HepG2 (cell line): Measurements from ENCODE around the gene SH3D19. TPM values are rescaled to one million over a fixed set of nuclear protein-coding genes. Genes with fewer than 3 reads are reported as not detected.

Source experiments
- ATAC-seq: fragments of 200-7000 bp; cut with Tn5 transposase; 3 replicates; pipeline ENCODE4 v1.9.1; 2020; ENCODE audit warnings: mild to moderate bottlenecking, moderate library complexity
- BruUV-seq: library from RNA; stranded (reverse); fragments of 400-500 nt; replicated peaks from 2 replicates; lab custom pipeline; 2021; lab: Mats Ljungman, UMichigan
- CTCF ChIA-PET: fragments of 300-600 bp; formaldehyde crosslinking; extraction: SDS; loops from one replicate; lab custom pipeline; 2021; ENCODE audit warnings: low total read pairs, inconsistent platforms, low intra/inter-chr PET ratio; lab: Yijun Ruan, JAX
- POLR2A ChIA-PET: fragments of 350-600 bp; sonication (Branson Sonifier 250); formaldehyde crosslinking; loops from one replicate; lab custom pipeline; 2020; ENCODE audit warnings: antibody characterized with exemption, inconsistent platforms; lab: Yijun Ruan, JAX
- DNase-seq: peaks from one replicate; pipeline ENCODE4 v3.0.0-alpha.2; 2015; ENCODE audit warnings: low spot score
- FAIRE-seq: peaks from 3 replicates; lab custom pipeline; 2011; peaks lifted over from hg19 to GRCh38; lab: Jason Lieb, UNC
- H2AFZ ChIP-seq: one replicate; pipeline ENCODE4 v1.6.1; 2011; ENCODE audit warnings: low read length, inconsistent platforms
- H3K27ac ChIP-seq: fragments of 300-600 bp; 3 replicates; pipeline ENCODE4 v1.8.0; 2011; ENCODE audit warnings: mixed run types, mild to moderate bottlenecking, mixed read lengths, low read length, inconsistent platforms; ENCODE audit not compliant: insufficient read depth; ENCODE audit errors: extremely low read length
- H3K27me3 ChIP-seq, 2 experiments: fragments of 200-600 bp in 1 of 2; 2 replicates in 1 of 2; 3 replicates in 1 of 2; pipeline versions ENCODE4 v1.6.0 to v1.8.0; 2011; ENCODE audit warnings: low read length in 2 of 2, mild to moderate bottlenecking in 2 of 2, moderate library complexity in 2 of 2, inconsistent platforms in 1 of 2; ENCODE audit not compliant: insufficient read depth in 2 of 2, control insufficient read depth in 1 of 2
- H3K36me3 ChIP-seq, 2 experiments: fragments of 200-600 bp in 1 of 2; replicated peaks in 1 of 2; 2 replicates in 1 of 2; 3 replicates in 1 of 2; pipeline versions ENCODE4 v1.5.1 to v1.8.0; 2011; ENCODE audit warnings: low read length in 2 of 2, inconsistent platforms in 1 of 2; ENCODE audit not compliant: insufficient read depth in 2 of 2, control insufficient read depth in 1 of 2
- H3K4me1 ChIP-seq: 2 replicates; pipeline ENCODE4 v1.5.1; 2012; ENCODE audit warnings: low read length, inconsistent platforms; ENCODE audit not compliant: insufficient read depth
- H3K4me2 ChIP-seq: 2 replicates; pipeline ENCODE4 v1.6.0; 2011; ENCODE audit warnings: low read depth, low read length, inconsistent platforms
- H3K4me3 ChIP-seq, 3 experiments: fragments of 200-600 bp in 1 of 3; sonication (generic), shearing (Covaris generic) in 1 of 3; replicated peaks in 1 of 3; 2 replicates each; pipeline ENCODE4 v1.5.1; 2011 to 2016; ENCODE audit warnings: low read length in 3 of 3, inconsistent platforms in 2 of 3, low read depth in 2 of 3, mild to moderate bottlenecking in 2 of 3, control low read depth in 1 of 3, mixed read lengths in 1 of 3; ENCODE audit not compliant: insufficient read depth in 1 of 3
- H3K79me2 ChIP-seq: one replicate; pipeline ENCODE4 v1.6.1; 2011; ENCODE audit warnings: low read length, inconsistent platforms; ENCODE audit not compliant: insufficient read depth
- H3K9ac ChIP-seq: 2 replicates; pipeline ENCODE4 v1.6.0; 2011; ENCODE audit warnings: mild to moderate bottlenecking, low read depth, low read length, inconsistent platforms; ENCODE audit not compliant: insufficient read depth
- H3K9me3 ChIP-seq: 2 replicates; pipeline ENCODE4 v1.5.1; 2012; ENCODE audit warnings: mild to moderate bottlenecking, low read length
- H4K20me1 ChIP-seq: 2 replicates; pipeline ENCODE4 v1.6.0; 2011; ENCODE audit warnings: inconsistent platforms, mild to moderate bottlenecking, low read length, moderate library complexity; ENCODE audit not compliant: insufficient read depth
- MEIS2 ChIP-seq: sonication (generic); formaldehyde crosslinking; IDR thresholded peaks from 2 replicates; pipeline ENCODE4 v1.9.0; 2021; ENCODE audit warnings: mild to moderate bottlenecking, missing genetic modification reagents
- PRMT3 ChIP-seq: sonication (generic); formaldehyde crosslinking; IDR thresholded peaks from 2 replicates; pipeline ENCODE4 v1.8.1; 2022; ENCODE audit warnings: low read depth, mild to moderate bottlenecking, moderate library complexity, missing genetic modification reagents, borderline replicate concordance
- TEAD3 ChIP-seq: optimal IDR thresholded peaks from 2 replicates; pipeline ENCODE3; 2016; ENCODE audit warnings: borderline replicate concordance
- ZFP82 ChIP-seq: sonication (generic); formaldehyde crosslinking; IDR thresholded peaks from 2 replicates; pipeline ENCODE4 v1.5.1; 2020; ENCODE audit warnings: mild to moderate bottlenecking, missing genetic modification reagents, borderline replicate concordance
- ZMAT5 ChIP-seq: sonication (generic); formaldehyde crosslinking; IDR thresholded peaks from 2 replicates; pipeline ENCODE4 v1.5.0; 2020; ENCODE audit warnings: mild to moderate bottlenecking, low read depth, missing genetic modification reagents, borderline replicate concordance
- ZNF121 ChIP-seq: sonication (generic); formaldehyde crosslinking; IDR thresholded peaks from 2 replicates; pipeline ENCODE4 v1.5.0; 2020; ENCODE audit warnings: mild to moderate bottlenecking, missing genetic modification reagents
- ZNF317 ChIP-seq: sonication (generic); formaldehyde crosslinking; IDR thresholded peaks from 2 replicates; pipeline ENCODE4 v1.5.0; 2020; ENCODE audit warnings: mild to moderate bottlenecking, missing genetic modification reagents
- ZNF430 ChIP-seq: sonication (generic); formaldehyde crosslinking; IDR thresholded peaks from 2 replicates; pipeline ENCODE4 v1.9.0; 2021; ENCODE audit warnings: mild to moderate bottlenecking, missing genetic modification reagents
- ZNF678 ChIP-seq: sonication (generic); formaldehyde crosslinking; IDR thresholded peaks from 2 replicates; pipeline ENCODE4 v1.4.0; 2020; ENCODE audit warnings: mild to moderate bottlenecking, missing genetic modification reagents
- ZNF768 ChIP-seq: sonication (generic); formaldehyde crosslinking; IDR thresholded peaks from 2 replicates; pipeline ENCODE4 v1.4.0; 2020; ENCODE audit warnings: missing genetic modification reagents
- ZNF792 ChIP-seq: IDR thresholded peaks from 2 replicates; pipeline ENCODE4 v1.6.1; 2016
- WGBS: methylation state at CpG from one replicate; pipeline ENCODE4 v1.1.6; 2017; ENCODE audit warnings: low lambda C conversion rate; 5-methylcytosine and 5-hydroxymethylcytosine counted together
- in situ Hi-C: cut with HindIII; loops from 2 replicates; pipeline ENCODE4 v1.10.0; 2017; ENCODE audit warnings: low pct_unique_long_range_greater_than_20kb; ENCODE audit not compliant: extremely low pct_ligation_motif_present
- intact Hi-C: fragments of 100-400 bp; cut with micrococcal nuclease; formaldehyde crosslinking; loops from one replicate; pipeline ENCODE4 v1.10.0; 2022; ENCODE audit not compliant: unreplicated experiment
- polyA plus RNA-seq, 8 experiments: library from polyadenylated mRNA; depleted of rRNA in 3 of 8; stranded (reverse) in 7 of 8; unstranded in 1 of 8; fragments of >200 nt; fragmentation: Illumina TruSeq in 4 of 8; extraction: Trizol in 4 of 8; gene quantifications; 2 replicates each; pipeline versions ENCODE4 v1.2.1 to v1.2.3, GENCODE V29; 2011 to 2016; ENCODE audit warnings: low read depth in 4 of 8, missing spikeins in 1 of 8, mixed read lengths in 1 of 8; ENCODE audit not compliant: insufficient read depth in 1 of 8
- total RNA-seq, 5 experiments: library from RNA; depleted of rRNA; stranded (reverse); fragments of >200 nt; fragmentation: Illumina TruSeq; extraction: Trizol; gene quantifications; 2 replicates each; pipeline ENCODE4 v1.2.3, GENCODE V29; 2016; ENCODE audit warnings: low read depth in 1 of 5
- TF ChIP-seq, protein P1 (sequence below): sonication (generic); formaldehyde crosslinking; IDR thresholded peaks from 2 replicates; pipeline ENCODE4 v1.4.0; 2020; ENCODE audit warnings: missing genetic modification reagents
- TF ChIP-seq, protein P2 (sequence below): sonication (generic); formaldehyde crosslinking; IDR thresholded peaks from 2 replicates; pipeline ENCODE4 v1.5.0; 2020; ENCODE audit warnings: mild to moderate bottlenecking, missing genetic modification reagents

The SH3D19 gene
- total and polyA plus RNA-seq, 2 of the 13 experiments (the other 11 are each of a cell fraction or from before 2014, with no cell fraction given) = 31.2 to 38.0 TPM

DNA sequence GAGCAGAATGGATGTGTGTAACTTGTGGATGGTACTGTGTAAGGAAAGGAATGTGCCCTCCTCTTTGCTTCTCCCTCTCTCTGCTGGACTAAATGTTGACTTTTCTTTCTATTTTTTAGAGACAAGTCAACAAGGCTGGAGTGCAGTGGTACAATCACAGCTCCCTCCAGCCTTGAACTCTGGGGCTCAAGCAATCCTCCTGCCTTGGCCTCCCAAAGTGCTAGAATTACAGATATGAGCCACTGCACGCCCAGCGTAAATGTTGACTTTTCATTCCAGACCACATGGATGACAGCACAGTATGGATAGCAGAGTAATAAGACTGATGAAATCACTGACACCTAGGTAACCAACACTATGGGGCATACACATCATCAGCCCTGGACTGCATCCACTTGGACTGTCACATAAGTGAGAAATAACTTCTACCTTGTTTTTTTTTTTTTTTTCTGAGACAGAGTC is 231.1 kb downstream of the SH3D19 start (continued):
- TF ChIP-seq MEIS2 (CRISPR knock-in tag) (peak; percentile 61; the same call in 1 of the 2 replicates), ZNF768 (no peak), ZNF430 (CRISPR knock-in tag) (peak; percentile 79; the same call in 1 of the 2 replicates), ZNF317 (CRISPR knock-in tag) (peak; percentile 67; the same call in 1 of the 2 replicates), ZFP82 (CRISPR knock-in tag) (peak; percentile 63; the same call in 1 of the 2 replicates), PRMT3 (CRISPR knock-in tag) (no peak)
- TF ChIP-seq, protein P1, sequence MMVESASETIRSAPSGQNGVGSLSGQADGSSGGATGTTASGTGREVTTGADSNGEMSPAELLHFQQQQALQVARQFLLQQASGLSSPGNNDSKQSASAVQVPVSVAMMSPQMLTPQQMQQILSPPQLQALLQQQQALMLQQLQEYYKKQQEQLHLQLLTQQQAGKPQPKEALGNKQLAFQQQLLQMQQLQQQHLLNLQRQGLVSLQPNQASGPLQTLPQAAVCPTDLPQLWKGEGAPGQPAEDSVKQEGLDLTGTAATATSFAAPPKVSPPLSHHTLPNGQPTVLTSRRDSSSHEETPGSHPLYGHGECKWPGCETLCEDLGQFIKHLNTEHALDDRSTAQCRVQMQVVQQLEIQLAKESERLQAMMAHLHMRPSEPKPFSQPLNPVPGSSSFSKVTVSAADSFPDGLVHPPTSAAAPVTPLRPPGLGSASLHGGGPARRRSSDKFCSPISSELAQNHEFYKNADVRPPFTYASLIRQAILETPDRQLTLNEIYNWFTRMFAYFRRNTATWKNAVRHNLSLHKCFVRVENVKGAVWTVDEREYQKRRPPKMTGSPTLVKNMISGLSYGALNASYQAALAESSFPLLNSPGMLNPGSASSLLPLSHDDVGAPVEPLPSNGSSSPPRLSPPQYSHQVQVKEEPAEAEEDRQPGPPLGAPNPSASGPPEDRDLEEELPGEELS (CRISPR knock-in tag) = peak; percentile 85

DNA sequence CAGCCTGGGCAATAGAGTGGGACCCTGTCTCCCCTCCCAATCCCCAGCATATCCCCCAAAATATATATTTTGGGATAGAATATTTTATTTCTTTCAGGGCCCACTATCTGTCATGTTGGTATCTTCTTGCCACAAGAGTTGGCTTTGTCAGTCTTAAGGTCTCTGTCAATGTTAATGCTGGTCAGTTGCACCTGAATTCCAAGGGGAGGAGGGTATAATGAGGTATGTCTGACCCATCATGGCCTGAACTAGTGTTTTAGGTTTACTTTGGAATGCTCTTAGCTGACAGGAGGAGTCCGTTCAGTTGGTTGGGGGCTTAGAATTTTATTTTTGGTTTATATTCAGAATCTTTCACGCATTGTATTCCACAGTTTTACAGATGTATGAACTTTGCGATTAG is 232.2 kb downstream of the SH3D19 start:
- H3K4me1 ChIP-seq = peaks cover 55% of the 10 kb centered on the region
- no peak for FAIRE-seq
- no peak overlapping the region for H3K4me2 ChIP-seq
- 72% methylated on average over 3 of the region's 3 CpGs for WGBS
- no peaks in the 10 kb centered on the region for H3K36me3 ChIP-seq
- H3K27ac ChIP-seq = no peak overlapping the region
- H3K79me2 ChIP-seq = no peaks in the 10 kb centered on the region
- no peaks in the 10 kb centered on the region for H3K9me3 ChIP-seq
- no peak for DNase-seq
- H2AFZ ChIP-seq = no peak overlapping the region
- no TSS peak for BruUV-seq
- H3K4me3 ChIP-seq = no peak overlapping the region
- TF ChIP-seq TEAD3 = peak; percentile 16
- TF ChIP-seq ZNF121 (CRISPR knock-in tag) = 0 out of 2 replicates have a peak, but pooled peaks have one; percentile 12
- TF ChIP-seq, protein P2, sequence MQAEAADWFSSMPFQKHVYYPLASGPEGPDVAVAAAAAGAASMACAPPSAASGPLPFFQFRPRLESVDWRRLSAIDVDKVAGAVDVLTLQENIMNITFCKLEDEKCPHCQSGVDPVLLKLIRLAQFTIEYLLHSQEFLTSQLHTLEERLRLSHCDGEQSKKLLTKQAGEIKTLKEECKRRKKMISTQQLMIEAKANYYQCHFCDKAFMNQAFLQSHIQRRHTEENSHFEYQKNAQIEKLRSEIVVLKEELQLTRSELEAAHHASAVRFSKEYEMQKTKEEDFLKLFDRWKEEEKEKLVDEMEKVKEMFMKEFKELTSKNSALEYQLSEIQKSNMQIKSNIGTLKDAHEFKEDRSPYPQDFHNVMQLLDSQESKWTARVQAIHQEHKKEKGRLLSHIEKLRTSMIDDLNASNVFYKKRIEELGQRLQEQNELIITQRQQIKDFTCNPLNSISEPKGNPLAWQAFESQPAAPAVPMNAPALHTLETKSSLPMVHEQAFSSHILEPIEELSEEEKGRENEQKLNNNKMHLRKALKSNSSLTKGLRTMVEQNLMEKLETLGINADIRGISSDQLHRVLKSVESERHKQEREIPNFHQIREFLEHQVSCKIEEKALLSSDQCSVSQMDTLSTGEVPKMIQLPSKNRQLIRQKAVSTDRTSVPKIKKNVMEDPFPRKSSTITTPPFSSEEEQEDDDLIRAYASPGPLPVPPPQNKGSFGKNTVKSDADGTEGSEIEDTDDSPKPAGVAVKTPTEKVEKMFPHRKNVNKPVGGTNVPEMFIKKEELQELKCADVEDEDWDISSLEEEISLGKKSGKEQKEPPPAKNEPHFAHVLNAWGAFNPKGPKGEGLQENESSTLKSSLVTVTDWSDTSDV (CRISPR knock-in tag) = no peak
- no peak for TF ChIP-seq ZMAT5
- TF ChIP-seq ZNF792 (CRISPR knock-in tag) = no peak
- TF ChIP-seq ZNF678 = no peak
- no peaks in the 10 kb centered on the region for H4K20me1 ChIP-seq
- no peaks in the 10 kb centered on the region for H3K27me3 ChIP-seq
- intact Hi-C loops = no loop called here
- ChIA-PET CTCF (no interaction called here), POLR2A (no interaction called here)
- in situ Hi-C loops = no loop called here
- no peak overlapping the region for H3K9ac ChIP-seq
- ATAC-seq = peak; percentile 15; the same call in 1 of the 3 replicates
